Measurements from ENCODE around the gene ADRA2B.
"Not testable (repeated sequence)": the region's sequence is repeated elsewhere in the genome, so short reads cannot be mapped to it uniquely, and the experiment has no call there.

ADRA2B gene

DNA sequence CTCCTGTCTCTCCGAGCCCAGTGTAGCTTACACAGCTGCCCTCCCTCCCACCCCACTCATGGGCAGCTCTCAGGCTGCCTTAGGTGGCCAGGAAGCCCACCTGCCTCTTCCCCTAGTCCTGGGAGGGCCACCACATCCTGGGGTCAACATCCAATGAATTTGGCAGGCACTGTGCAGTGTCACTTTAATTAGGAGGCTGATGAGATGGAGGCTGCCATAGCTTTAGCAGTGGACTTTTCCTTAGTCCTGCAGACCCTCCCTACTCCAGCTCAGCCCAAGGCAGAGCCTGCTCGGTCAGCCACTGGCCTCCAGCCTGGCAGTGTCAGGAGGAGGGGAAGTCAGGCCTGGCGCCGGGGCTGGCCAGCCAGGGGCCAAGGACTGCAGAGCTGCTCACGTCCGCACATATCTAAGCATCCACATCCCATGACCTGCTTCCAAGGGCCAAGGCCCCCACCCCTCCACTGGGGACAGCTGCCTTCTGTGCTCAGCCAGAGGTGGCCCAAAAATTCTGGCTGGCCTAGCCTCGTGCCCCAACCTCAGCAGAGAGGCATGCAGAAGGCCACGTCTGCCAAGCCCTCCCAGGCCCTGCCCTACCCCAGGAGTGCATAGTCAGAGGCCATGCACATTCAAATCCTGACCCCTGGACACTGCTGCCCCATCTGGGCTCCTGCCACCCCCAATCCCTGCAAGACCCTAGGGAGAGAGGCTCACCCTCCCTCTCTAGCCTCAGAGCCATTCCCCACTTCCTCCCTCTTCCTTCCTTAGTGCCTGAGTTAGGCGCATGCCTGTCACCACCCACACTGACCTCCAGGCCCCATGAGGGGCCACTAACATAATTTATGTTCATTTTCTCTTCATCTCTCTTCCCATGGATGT lies 33.1 kb downstream of the ADRA2B start:
- Histone ChIP-seq H3K36me3 (ENCODE audit: control insufficient read depth in 5 of 5, insufficient read depth in 5 of 5, low read length in 5 of 5) (no peaks in the 10 kb centered on the region), H3K4me1 (ENCODE audit: control insufficient read depth in 5 of 5, insufficient read depth in 5 of 5, low read length in 5 of 5) (peaks cover 6 to 36% (median 23%) of the 10 kb centered on the region in 5 donors), H3K27ac (ENCODE audit: low read depth, low read length) (no peak overlapping the region), H3K27me3 (ENCODE audit: control insufficient read depth in 5 of 5, insufficient read depth in 4 of 5, low read length in 5 of 5) (peaks cover 0 to 4% (median 0%) of the 10 kb centered on the region in 5 donors), H3K9ac (ENCODE audit: low read length in 5 of 5) (no peak overlapping the region), H3K9me3 (ENCODE audit: control insufficient read depth in 5 of 5, low read length in 5 of 5) (no peaks in the 10 kb centered on the region), H3K4me3 (ENCODE audit: low read depth in 1 of 5, low read length in 5 of 5) (no peak overlapping the region)

DNA sequence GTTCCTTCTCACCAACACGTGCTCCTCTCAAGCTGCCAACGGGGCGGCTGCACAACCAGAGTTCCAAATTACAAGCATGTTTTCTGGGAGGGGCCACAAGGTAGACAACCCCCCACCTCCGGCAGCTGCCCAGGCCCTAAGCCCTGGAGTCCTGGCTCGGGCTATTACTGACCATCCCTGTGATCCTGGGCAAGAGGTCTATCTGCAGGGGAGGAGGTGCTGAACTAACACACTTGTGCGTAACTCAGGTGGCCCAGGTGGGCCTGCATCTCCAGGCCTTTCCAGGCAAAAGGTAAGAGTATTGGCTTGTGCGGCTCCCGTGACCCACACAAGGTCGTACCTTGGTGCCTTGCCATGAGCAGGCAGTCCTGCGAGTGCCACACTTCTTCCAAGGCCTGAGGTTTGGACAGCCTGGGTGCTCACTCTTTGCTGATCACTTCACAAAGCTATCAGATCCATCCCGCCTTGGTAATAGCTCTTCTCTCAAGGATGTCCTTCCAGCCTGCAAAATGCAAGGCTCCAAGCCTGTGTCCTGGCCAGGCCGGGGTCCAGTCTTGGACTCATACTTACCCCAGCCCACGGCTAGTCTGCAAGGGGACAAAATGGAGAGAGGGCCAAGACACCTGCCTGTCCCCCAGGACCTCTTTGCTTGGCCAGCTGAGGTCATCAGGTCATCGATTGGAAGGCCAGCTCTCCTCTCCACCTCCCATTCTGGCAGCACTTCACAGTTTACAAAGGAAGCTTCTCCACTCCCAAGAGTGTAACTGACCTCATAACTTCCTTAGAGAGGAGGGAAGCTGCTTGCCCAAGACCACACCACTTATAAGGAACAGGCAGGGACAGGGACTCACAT lies 33.9 kb downstream of the ADRA2B start:
- H3K4me3 ChIP-seq (ENCODE audit: low read depth in 1 of 5, low read length in 5 of 5): no peak overlapping the region
- H3K4me1 ChIP-seq (ENCODE audit: control insufficient read depth in 5 of 5, insufficient read depth in 5 of 5, low read length in 5 of 5): peaks cover 6 to 36% (median 23%) of the 10 kb centered on the region in 5 donors
- H3K36me3 ChIP-seq (ENCODE audit: control insufficient read depth in 5 of 5, insufficient read depth in 5 of 5, low read length in 5 of 5): no peaks in the 10 kb centered on the region
- no peaks in the 10 kb centered on the region for H3K9me3 ChIP-seq (ENCODE audit: control insufficient read depth in 5 of 5, low read length in 5 of 5)
- H3K27ac ChIP-seq (ENCODE audit: low read depth, low read length): no peak overlapping the region
- no peak overlapping the region for H3K9ac ChIP-seq (ENCODE audit: low read length in 5 of 5)
- peaks cover 0 to 4% (median 0%) of the 10 kb centered on the region in 5 donors for H3K27me3 ChIP-seq (ENCODE audit: control insufficient read depth in 5 of 5, insufficient read depth in 4 of 5, low read length in 5 of 5)

DNA sequence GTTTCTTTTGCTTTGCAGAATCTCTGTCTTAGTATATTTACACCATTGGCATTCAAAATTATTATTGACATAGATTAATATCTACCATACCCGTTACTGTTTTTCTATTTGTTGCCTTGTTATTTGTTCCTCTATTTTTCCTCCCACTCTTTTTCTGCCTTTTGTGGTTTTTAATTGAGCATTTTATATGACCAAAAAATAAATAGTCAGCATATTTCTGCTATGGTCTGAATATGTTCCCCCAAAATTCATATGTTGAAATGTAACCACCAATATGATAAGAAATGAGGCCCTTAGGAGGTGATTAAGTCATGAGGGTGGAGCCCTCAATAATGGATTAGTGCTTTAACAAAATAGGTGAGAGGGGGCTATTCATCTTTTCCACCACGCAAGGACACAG lies 35.3 kb downstream of the ADRA2B start:
- H3K27ac ChIP-seq (ENCODE audit: low read depth, low read length): no peak overlapping the region
- no peak overlapping the region for H3K9ac ChIP-seq (ENCODE audit: low read length in 5 of 5)
- no peak overlapping the region for H3K4me3 ChIP-seq (ENCODE audit: low read depth in 1 of 5, low read length in 5 of 5)
- H3K9me3 ChIP-seq (ENCODE audit: control insufficient read depth in 5 of 5, low read length in 5 of 5): peaks cover 0 to 3% (median 0%) of the 10 kb centered on the region in 5 donors
- peaks cover 0 to 4% (median 0%) of the 10 kb centered on the region in 5 donors for H3K27me3 ChIP-seq (ENCODE audit: control insufficient read depth in 5 of 5, insufficient read depth in 4 of 5, low read length in 5 of 5)
- H3K36me3 ChIP-seq (ENCODE audit: control insufficient read depth in 5 of 5, insufficient read depth in 5 of 5, low read length in 5 of 5): no peaks in the 10 kb centered on the region
- peaks cover 6 to 36% (median 23%) of the 10 kb centered on the region in 5 donors for H3K4me1 ChIP-seq (ENCODE audit: control insufficient read depth in 5 of 5, insufficient read depth in 5 of 5, low read length in 5 of 5)

- Histone ChIP-seq H3K4me1 (ENCODE audit: control insufficient read depth in 5 of 5, insufficient read depth in 5 of 5, low read length in 5 of 5) (no peaks in the 10 kb centered on the region), H3K27ac (ENCODE audit: low read depth, low read length) (no peak overlapping the region), H3K27me3 (ENCODE audit: control insufficient read depth in 5 of 5, insufficient read depth in 4 of 5, low read length in 5 of 5) (peaks cover 0 to 4% (median 0%) of the 10 kb centered on the region in 5 donors), H3K36me3 (ENCODE audit: control insufficient read depth in 5 of 5, insufficient read depth in 5 of 5, low read length in 5 of 5) (no peaks in the 10 kb centered on the region), H3K9ac (ENCODE audit: low read length in 5 of 5) (no peak overlapping the region), H3K4me3 (ENCODE audit: low read depth in 1 of 5, low read length in 5 of 5) (no peak overlapping the region), H3K9me3 (ENCODE audit: control insufficient read depth in 5 of 5, low read length in 5 of 5) (peaks cover 0 to 8% (median 0%) of the 10 kb centered on the region in 5 donors)
Measured at GRCh38 chr2:96075199-96075771, 41.1 kb downstream of the ADRA2B start.

DNA sequence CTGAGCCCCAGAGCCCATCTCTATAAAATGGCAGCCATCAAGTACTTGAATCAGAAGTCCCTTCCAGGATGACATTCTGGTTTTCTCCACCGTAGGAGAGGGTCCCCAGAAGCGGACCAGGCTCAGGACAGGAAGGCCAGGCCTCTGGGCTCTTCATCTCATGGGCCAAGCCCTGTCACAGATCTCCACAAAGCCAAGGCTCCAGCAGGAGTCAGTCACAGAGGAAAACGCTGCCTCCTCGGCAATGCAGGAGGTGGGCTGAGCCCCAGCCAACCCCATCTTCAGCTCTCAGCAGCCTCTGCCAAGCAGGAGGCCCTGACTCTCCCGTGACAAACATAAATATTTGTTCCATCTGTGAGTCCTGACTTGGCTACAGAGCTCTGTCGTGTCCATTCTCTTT lies 42.2 kb downstream of the ADRA2B start:
- Histone ChIP-seq H3K36me3 (ENCODE audit: control insufficient read depth in 5 of 5, insufficient read depth in 5 of 5, low read length in 5 of 5) (no peaks in the 10 kb centered on the region), H3K27ac (ENCODE audit: low read depth, low read length) (no peak overlapping the region), H3K4me3 (ENCODE audit: low read depth in 1 of 5, low read length in 5 of 5) (no peak overlapping the region), H3K9me3 (ENCODE audit: control insufficient read depth in 5 of 5, low read length in 5 of 5) (peaks cover 0 to 8% (median 0%) of the 10 kb centered on the region in 5 donors), H3K4me1 (ENCODE audit: control insufficient read depth in 5 of 5, insufficient read depth in 5 of 5, low read length in 5 of 5) (no peaks in the 10 kb centered on the region), H3K9ac (ENCODE audit: low read length in 5 of 5) (no peak overlapping the region), H3K27me3 (ENCODE audit: control insufficient read depth in 5 of 5, insufficient read depth in 4 of 5, low read length in 5 of 5) (peaks cover 0 to 4% (median 0%) of the 10 kb centered on the region in 5 donors)

DNA sequence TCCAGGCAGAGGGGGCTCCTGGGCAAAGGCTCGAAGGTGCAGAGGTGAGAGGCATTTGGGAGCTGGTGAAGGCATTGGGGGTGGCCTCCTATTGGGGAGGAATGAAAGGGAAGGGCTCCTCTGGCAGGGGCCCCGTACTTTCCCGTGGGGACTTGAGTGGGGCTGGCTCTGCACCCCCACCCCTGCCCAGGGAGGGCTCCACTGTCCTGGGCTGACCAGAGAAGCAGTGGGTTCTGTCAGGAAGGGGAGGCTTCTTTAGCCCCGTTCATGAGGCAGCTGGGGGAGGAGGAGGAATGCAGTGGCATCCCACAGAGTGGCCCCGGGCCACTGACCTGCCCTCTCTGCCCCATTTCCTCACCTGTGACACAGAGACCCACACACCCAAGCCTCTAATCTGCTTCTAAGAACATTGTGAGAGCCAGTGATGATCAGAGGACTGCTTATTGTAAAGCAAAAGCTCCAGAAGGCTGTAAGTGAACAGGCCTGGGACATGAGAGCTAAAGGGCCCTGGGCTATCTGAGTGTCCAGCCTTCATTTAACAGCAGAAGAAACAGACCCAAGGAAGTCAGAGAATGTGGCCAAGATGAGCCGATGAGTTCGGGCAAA lies 43.1 kb downstream of the ADRA2B start:
- H3K4me1 ChIP-seq (ENCODE audit: control insufficient read depth in 5 of 5, insufficient read depth in 5 of 5, low read length in 5 of 5): no peaks in the 10 kb centered on the region
- H3K4me3 ChIP-seq (ENCODE audit: low read depth in 1 of 5, low read length in 5 of 5): no peak overlapping the region
- no peak overlapping the region for H3K9ac ChIP-seq (ENCODE audit: low read length in 5 of 5)
- peaks cover 0 to 8% (median 0%) of the 10 kb centered on the region in 5 donors for H3K9me3 ChIP-seq (ENCODE audit: control insufficient read depth in 5 of 5, low read length in 5 of 5)
- no peaks in the 10 kb centered on the region for H3K36me3 ChIP-seq (ENCODE audit: control insufficient read depth in 5 of 5, insufficient read depth in 5 of 5, low read length in 5 of 5)
- H3K27ac ChIP-seq (ENCODE audit: low read depth, low read length): no peak overlapping the region
- H3K27me3 ChIP-seq (ENCODE audit: control insufficient read depth in 5 of 5, insufficient read depth in 4 of 5, low read length in 5 of 5): peaks cover 0 to 4% (median 0%) of the 10 kb centered on the region in 5 donors

DNA sequence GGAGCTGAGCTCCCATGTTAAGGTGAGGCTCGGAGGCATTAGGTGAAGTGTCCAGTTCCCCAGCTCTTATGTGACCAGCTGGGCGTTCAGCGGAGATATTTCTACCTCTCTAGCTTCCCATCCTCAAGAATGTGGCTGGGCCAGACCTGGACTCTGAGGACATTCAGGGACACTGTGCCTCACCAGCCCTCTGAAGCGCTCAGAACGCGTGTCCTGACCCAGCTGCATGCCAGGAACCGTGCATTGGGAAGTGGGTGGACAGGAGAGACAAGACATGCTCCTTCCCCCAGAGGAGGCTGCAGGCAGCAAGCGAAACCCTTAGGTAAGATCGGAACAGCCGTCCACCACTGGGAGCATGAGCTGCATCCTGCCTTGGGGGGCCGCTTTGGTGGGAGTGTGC lies 43.6 kb downstream of the ADRA2B start:
- Histone ChIP-seq H3K9me3 (ENCODE audit: control insufficient read depth in 5 of 5, low read length in 5 of 5) (peaks cover 0 to 8% (median 0%) of the 10 kb centered on the region in 5 donors), H3K9ac (ENCODE audit: low read length in 5 of 5) (no peak overlapping the region), H3K36me3 (ENCODE audit: control insufficient read depth in 5 of 5, insufficient read depth in 5 of 5, low read length in 5 of 5) (no peaks in the 10 kb centered on the region), H3K27ac (ENCODE audit: low read depth, low read length) (no peak overlapping the region), H3K4me1 (ENCODE audit: control insufficient read depth in 5 of 5, insufficient read depth in 5 of 5, low read length in 5 of 5) (no peaks in the 10 kb centered on the region), H3K4me3 (ENCODE audit: low read depth in 1 of 5, low read length in 5 of 5) (no peak overlapping the region), H3K27me3 (ENCODE audit: control insufficient read depth in 5 of 5, insufficient read depth in 4 of 5, low read length in 5 of 5) (peaks cover 0 to 4% (median 0%) of the 10 kb centered on the region in 5 donors)

DNA sequence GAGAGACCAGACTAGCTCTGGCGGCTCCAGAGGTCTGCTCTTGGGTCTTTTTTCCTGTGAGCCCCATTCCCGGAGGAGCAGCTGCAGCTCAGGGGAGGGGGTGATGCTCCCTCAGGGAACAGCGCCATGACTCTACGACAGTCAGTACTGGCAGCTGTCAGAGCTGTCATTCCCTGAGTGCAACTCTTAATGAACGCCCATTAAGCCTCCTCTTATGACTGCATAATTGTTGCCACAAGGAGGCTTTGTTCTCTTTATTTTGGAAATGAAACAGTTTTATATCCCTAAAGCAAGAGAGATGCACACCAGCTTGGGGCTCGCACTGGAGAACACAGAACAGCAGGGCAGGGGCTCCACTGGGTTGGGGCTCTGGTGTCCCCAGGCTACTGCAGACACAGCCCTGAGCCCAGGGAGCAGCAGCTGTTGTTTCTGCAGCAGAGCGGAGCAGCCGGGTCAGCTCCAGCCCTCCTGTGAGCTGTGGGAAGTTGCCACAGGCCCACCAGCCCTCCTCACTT lies 44.3 kb downstream of the ADRA2B start:
- not testable (repeated sequence) for H3K36me3 ChIP-seq (ENCODE audit: control insufficient read depth in 5 of 5, insufficient read depth in 5 of 5, low read length in 5 of 5); H3K9ac ChIP-seq (ENCODE audit: low read length in 5 of 5); H3K4me1 ChIP-seq (ENCODE audit: control insufficient read depth in 5 of 5, insufficient read depth in 5 of 5, low read length in 5 of 5); H3K9me3 ChIP-seq (ENCODE audit: control insufficient read depth in 5 of 5, low read length in 5 of 5); H3K27me3 ChIP-seq (ENCODE audit: control insufficient read depth in 5 of 5, insufficient read depth in 4 of 5, low read length in 5 of 5); H3K27ac ChIP-seq (ENCODE audit: low read depth, low read length); H3K4me3 ChIP-seq (ENCODE audit: low read depth in 1 of 5, low read length in 5 of 5)

GRCh38 chr2:96071087-96071976 lies 45.0 kb downstream of the ADRA2B start:
- not testable (repeated sequence) for H3K4me1 ChIP-seq (ENCODE audit: control insufficient read depth in 5 of 5, insufficient read depth in 5 of 5, low read length in 5 of 5); H3K9ac ChIP-seq (ENCODE audit: low read length in 5 of 5); H3K27ac ChIP-seq (ENCODE audit: low read depth, low read length); H3K27me3 ChIP-seq (ENCODE audit: control insufficient read depth in 5 of 5, insufficient read depth in 4 of 5, low read length in 5 of 5); H3K9me3 ChIP-seq (ENCODE audit: control insufficient read depth in 5 of 5, low read length in 5 of 5); H3K4me3 ChIP-seq (ENCODE audit: low read depth in 1 of 5, low read length in 5 of 5); H3K36me3 ChIP-seq (ENCODE audit: control insufficient read depth in 5 of 5, insufficient read depth in 5 of 5, low read length in 5 of 5)
